Epithelial cell of proximal tubule (primary cell): ENCODE measurements around the gene METTL5. TPM values are rescaled to one million over a fixed set of nuclear protein-coding genes. Genes with fewer than 3 reads are reported as not detected.

Source experiments
- DNase-seq: peaks from one replicate; pipeline ENCODE4 v3.0.0-alpha.2; 2011; ENCODE audit warnings: low read depth
- H3K4me3 ChIP-seq: 2 replicates; pipeline ENCODE4 v1.5.1; 2011; ENCODE audit warnings: low read depth, mild to moderate bottlenecking, low read length
- CTCF ChIP-seq: conservative IDR thresholded peaks from 2 replicates; pipeline ENCODE4 v1.5.1; 2012; ENCODE audit warnings: low read depth, mild to moderate bottlenecking, low read length
- total RNA-seq: library from RNA; depleted of rRNA; stranded (reverse); fragments of >200 nt; gene quantifications from 2 replicates; pipeline ENCODE4 v1.2.3, GENCODE V29; 2015

Gene METTL5
- total RNA-seq, 1 donor from 2014 or later, result 76.0 TPM

GRCh38 chr2:169808221-169808620, 16.5 kb downstream of the METTL5 start:
- no peak for TF ChIP-seq CTCF
- no peak overlapping the region for H3K4me3 ChIP-seq
- DNase-seq, result no peak

GRCh38 chr2:169806586-169806985, 18.1 kb downstream of the METTL5 start:
- no peak for TF ChIP-seq CTCF
- H3K4me3 ChIP-seq, result no peak overlapping the region
- no peak for DNase-seq

- no peak for DNase-seq
- no peak for TF ChIP-seq CTCF
- no peak overlapping the region for H3K4me3 ChIP-seq
Observed at GRCh38 chr2:169803480-169803879, 21.2 kb downstream of the METTL5 start.

- no peak for TF ChIP-seq CTCF
- DNase-seq, result peak; percentile 49
- H3K4me3 ChIP-seq, result peak within 1 kb of the TSS; percentile 92
Observed at GRCh38 chr2:169798718-169799592, 25.8 kb downstream of the METTL5 start, which contains the start of gene SSB. SSB (plus strand) TSS chr2:169798871; CDS start chr2:169800961, 2,090 bp downstream.

GRCh38 chr2:169798397-169798717, 26.3 kb downstream of the METTL5 start:
- no peak for TF ChIP-seq CTCF
- no peak for DNase-seq
- peak overlapping the region; percentile 92 for H3K4me3 ChIP-seq

GRCh38 chr2:169797601-169798000, 27.1 kb downstream of the METTL5 start:
- TF ChIP-seq CTCF, result no peak
- DNase-seq, result no peak
- no peak overlapping the region for H3K4me3 ChIP-seq

- TF ChIP-seq CTCF, result no peak
- no peak overlapping the region for H3K4me3 ChIP-seq
- DNase-seq, result no peak
Observed at GRCh38 chr2:169796441-169796840, 28.3 kb downstream of the METTL5 start.
